Measurements from ENCODE around the gene RIOK2. TPM values are rescaled to one million over a fixed set of nuclear protein-coding genes. Genes with fewer than 3 reads are reported as not detected.

Gene RIOK2
- total and polyA plus RNA-seq, 2 of the 8 experiments (the other 6 are each of a cell fraction or from before 2014, with no cell fraction given) = 5.4 to 35.0 TPM

GRCh38 chr5:97115932-97116331, 67.1 kb downstream of the RIOK2 start:
- ChIA-PET CTCF (ENCODE audit: partially characterized antibody) (interaction anchor here (1.1 kb wide), 2 partner anchors 10 to 18 kb away, joined by 3 to 5 read pairs; no protein-coding TSS in a partner anchor), POLR2A (ENCODE audit: partially characterized antibody) (no interaction called here)
- Histone ChIP-seq H4K5ac (ENCODE audit: insufficient read length, low read depth, low read length) (no peak overlapping the region), H3K36me3 (ENCODE audit: control insufficient read depth in 2 of 4, insufficient read depth in 4 of 4, low read length in 3 of 4) (no peaks in the 10 kb centered on the region), H2BK20ac (ENCODE audit: low read length) (peak overlapping the region; percentile 9; the same call in 1 of the 2 replicates), H3K27me3 (replicated peaks in 1 of 4; ENCODE audit: control insufficient read depth in 3 of 4, extremely low read depth in 1 of 4, insufficient read depth in 3 of 4, low read length in 3 of 4) (no peaks in the 10 kb centered on the region), H3K9me3 (ENCODE audit: insufficient read depth in 2 of 2, low read depth in 1 of 2, low read length in 1 of 2) (no peaks in the 10 kb centered on the region), H3K56ac (replicated peaks; ENCODE audit: insufficient read length, low read depth, low read length) (no peak overlapping the region), H3K18ac (ENCODE audit: extremely low read depth, low read length) (no peak overlapping the region), H4K8ac (ENCODE audit: extremely low read depth, insufficient read depth, low read length) (no peak overlapping the region), H3K79me1 (ENCODE audit: low read depth, low read length) (no peaks in the 10 kb centered on the region), H2BK5ac (ENCODE audit: low read depth, low read length) (no peak overlapping the region), H3K27ac (ENCODE audit: low read depth, low read length) (no peak overlapping the region), H3K14ac (ENCODE audit: insufficient read length) (no peak overlapping the region), H3K4me1 (replicated peaks in 1 of 4; ENCODE audit: control insufficient read depth in 3 of 4, insufficient read depth in 4 of 4, low read length in 3 of 4) (peaks cover 0 to under 1% (median 0%) of the 10 kb centered on the region in 4 experiments; a peak in 1 of 7 replicates), H4K20me1 (replicated peaks in 1 of 2; ENCODE audit: control insufficient read depth in 1 of 2, insufficient read depth in 2 of 2, low read length in 2 of 2) (no peaks in the 10 kb centered on the region), H2AK5ac (ENCODE audit: low read depth, low read length) (no peak overlapping the region), H2BK15ac (ENCODE audit: low read length) (no peak overlapping the region), H2BK12ac (ENCODE audit: low read depth, low read length) (no peak overlapping the region), H3K79me2 (ENCODE audit: control insufficient read depth in 1 of 2, insufficient read depth in 2 of 2, low read length in 2 of 2) (no peaks in the 10 kb centered on the region), H4K91ac (replicated peaks; ENCODE audit: insufficient read length, low read length) (no peak overlapping the region), H3K9ac (replicated peaks in 1 of 4; ENCODE audit: extremely low read depth in 1 of 4, low read depth in 3 of 4, low read length in 3 of 4) (no peak overlapping the region), H3K4ac (replicated peaks; ENCODE audit: insufficient read length, low read depth, low read length) (no peak overlapping the region), H3K23ac (ENCODE audit: insufficient read length) (no peak overlapping the region), H2BK120ac (replicated peaks; ENCODE audit: low read depth, low read length) (no peak overlapping the region), H3K23me2 (ENCODE audit: low read depth, low read length) (no peaks in the 10 kb centered on the region), H3K4me3 (ENCODE audit: extremely low read depth in 1 of 4, insufficient read depth in 2 of 4, low read depth in 3 of 4, low read length in 4 of 4) (no peak overlapping the region), H2AFZ (ENCODE audit: low read length) (no peak overlapping the region), H3K4me2 (ENCODE audit: insufficient read depth in 1 of 2, low read depth in 2 of 2, low read length in 2 of 2) (no peak overlapping the region)
- FAIRE-seq (no peak), DNase-seq (ENCODE audit: low read depth in 1 of 2, low spot score in 2 of 2) (no peak)
- no peak for TF ChIP-seq CREB1 (IDR thresholded peaks at IDR 0.05)
- 92% methylated on average over 9 of the region's 9 CpGs; no CpG with 5 or more reads in 1 of the 2 experiments for WGBS, 2 experiments (ENCODE audit: extremely low coverage in 1 of 2, insufficient coverage in 1 of 2, insufficient read length in 1 of 2, insufficient replicate concordance in 2 of 2, low coverage in 1 of 2, low lambda C conversion rate in 2 of 2, missing lambda C conversion rate in 1 of 2)
